Measurements from ENCODE around the gene CDC42BPA.

- TF ChIP-seq EZH2 (IDR thresholded peaks at IDR 0.05; ENCODE audit: insufficient read depth, poor library complexity, severe bottlenecking) = no peak
- TF ChIP-seq EZH2phosphoT487 (IDR thresholded peaks at IDR 0.05; ENCODE audit: insufficient read depth, low read depth) = no peak
These were observed 301.3 kb downstream of the CDC42BPA start for GRCh38 chr1:227016990-227017389.

Data from GM23248 (cell line).